GM18873 (cell line): ENCODE results near the gene FGF3.

ENCODE experiments used
- ATAC-seq: cut with Tn5 transposase; IDR thresholded peaks from one replicate; pipeline ENCODE4 v1.9.1; 2021; ENCODE audit warnings: mild to moderate bottlenecking, moderate library complexity, moderate number of reproducible peaks; ENCODE audit not compliant: unreplicated experiment, low FRiP score

Gene FGF3

DNA sequence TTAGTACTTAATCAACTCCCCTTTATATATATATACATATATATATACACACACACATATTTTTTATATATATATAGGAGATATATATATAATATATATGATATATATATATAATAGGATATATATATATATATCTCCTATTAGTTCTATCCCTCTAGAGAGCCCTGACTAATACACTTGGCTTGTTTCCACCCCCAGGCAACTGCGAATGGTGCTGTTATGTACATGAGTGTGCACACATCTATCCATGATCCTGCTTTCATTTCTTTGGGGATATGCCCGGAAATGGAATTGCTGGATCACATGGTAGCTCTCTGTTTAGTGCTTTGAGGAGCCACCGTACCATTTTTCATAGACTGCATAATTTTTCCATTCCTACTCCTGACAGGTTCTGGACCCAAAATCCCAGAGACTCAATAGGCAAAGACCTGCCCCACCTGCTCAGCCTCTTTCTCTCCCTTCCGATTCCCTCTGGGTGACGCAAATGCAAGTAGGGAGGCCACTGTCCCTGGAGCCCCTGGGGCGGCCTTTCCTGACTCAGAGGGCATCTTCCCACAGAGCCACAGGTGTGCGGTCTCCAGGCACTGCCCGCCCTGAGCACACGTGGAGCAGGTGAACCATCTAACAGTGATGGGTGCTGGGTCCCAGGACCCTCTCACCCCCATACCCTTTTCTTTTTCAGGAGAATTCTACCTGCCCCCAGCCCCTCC, 12.0 kb downstream of the FGF3 start:
- ATAC-seq: no peak

DNA sequence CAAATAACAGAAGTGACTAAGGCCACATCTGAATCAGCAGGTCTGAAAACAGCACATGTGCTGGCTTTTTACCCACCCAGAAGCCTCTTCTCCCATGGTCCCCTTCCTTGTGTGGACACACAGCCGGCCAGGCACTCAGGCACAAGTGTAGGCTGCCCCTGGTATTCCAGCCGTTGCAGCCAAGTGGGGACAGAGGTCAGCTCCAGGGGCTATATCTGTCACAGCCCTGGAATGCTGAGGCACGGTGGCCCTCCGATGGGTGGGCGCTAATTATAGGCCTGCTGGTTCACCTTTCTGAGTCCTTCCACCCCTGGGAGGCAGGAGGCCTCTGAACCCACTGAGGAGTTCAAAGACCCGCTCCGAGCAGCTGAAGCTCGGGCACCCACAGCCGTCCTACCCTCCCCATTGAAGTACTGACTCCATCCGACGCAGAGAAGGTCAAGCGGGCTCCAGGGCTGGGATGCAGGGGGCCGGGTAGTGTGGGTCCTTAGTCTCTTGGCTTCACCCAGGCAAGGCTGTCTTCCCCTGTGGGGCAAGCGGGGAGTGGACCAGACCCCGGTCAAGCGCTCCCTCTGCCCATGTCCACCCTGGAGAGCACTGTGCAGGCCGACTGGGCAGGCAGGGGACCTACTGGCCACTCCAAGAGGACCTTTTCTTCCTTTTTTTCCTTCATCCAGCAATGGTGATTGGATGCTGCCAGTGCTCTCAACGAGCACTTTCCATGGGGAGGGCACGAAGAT, 14.3 kb downstream of the FGF3 start:
- ATAC-seq: no peak

DNA sequence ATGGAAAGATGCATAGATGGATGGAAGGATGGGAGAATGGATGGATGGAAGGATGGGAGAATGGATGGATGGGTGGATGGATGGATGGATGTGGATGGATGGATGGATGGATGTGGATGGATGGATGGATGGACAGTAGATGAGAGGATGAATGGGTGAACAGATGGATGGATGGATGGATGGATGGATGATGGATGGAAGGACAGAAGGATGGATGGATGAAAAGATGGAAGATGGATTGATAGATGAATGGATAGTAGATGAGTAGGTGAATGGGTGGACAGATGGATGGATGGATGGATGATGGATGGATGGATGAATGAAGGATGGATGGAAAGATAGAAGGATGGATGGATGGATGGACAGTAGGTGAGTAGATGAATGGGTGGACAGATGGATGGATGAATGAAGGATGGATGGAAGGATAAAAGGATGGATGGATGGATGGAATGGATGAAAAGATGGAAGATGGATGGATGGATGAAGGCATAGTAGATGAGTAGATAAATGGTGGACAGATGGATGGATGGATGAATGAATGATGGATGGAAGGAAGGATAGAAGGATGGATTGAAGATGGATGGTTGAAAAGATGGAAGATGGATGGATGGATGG, 15.5 kb downstream of the FGF3 start:
- ATAC-seq: no peak

DNA sequence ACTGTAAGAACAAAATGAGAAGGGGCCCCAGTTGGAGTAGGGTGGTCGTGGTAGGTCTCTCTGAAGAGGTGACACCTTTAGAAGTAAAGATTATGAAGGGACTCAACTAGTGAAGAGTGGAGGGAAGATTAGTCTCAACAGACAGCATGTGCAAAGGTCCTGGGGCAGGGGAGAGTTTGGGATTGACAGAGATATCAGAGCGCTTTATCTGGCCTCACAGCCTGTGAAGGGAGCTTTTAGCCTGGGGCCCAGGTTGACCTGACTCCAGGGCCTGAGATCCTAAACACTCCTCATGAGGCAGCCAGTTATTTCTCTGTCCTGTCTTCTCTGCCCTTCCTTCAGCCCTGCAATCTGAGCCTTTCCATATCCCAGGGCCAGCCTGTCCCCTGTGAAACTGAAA, 16.2 kb downstream of the FGF3 start:
- ATAC-seq: no peak

DNA sequence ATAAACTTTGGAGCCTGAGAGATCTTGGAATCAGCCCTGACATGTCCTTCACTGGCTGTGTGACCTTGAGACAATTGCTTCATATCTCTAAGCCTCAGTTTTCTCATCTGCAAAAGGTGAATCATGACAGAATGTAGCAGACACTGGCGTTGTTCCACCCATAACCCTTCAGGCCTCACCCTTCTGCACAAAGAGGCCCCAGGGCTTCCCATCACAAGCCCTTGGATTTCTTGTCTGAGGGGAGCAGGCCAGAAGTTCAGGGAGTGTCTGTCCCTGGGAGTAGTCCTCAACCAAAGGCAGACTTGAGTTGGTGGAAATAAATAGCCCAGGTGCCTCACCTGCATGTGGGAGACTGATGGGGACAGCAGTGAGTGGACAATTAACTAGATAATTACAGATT, 16.6 kb downstream of the FGF3 start:
- ATAC-seq: no peak

DNA sequence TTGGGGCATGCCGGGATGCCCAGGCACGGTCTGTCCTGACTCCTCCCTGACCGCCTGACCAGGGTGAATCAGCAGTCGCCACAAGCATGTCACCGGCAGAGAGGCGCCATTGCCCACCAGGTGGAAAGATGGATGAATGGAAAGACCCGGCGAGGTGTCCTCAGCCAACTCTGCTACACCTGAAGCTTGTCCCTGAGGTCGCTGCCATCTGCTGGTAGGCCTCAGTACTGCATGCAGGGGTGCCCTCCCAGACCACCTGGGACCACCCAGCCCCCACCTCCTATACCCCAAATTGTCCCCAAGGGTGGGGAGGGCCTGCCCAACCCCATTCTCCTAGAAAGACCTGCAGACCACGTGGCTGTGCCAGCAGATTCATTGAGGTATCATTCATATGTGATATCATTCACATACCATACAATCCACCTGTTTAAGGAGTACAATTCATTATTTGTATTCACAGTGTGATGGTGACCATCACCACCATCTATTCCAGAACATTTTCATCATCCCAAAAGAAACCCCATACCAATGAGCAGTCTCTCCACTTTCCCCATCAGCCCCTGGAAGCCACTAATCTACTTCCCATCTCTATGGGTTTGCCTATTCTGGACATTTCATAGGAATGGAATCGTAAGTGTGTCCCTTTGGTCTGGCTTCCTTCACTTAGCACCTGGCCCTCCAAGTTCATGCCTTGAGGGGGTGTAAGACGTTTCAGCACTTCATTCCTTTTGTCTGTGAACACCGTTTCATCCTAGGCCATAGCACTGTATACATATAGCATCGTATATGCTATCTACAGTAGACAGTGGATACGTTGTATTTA, 17.5 kb downstream of the FGF3 start:
- no peak for ATAC-seq

DNA sequence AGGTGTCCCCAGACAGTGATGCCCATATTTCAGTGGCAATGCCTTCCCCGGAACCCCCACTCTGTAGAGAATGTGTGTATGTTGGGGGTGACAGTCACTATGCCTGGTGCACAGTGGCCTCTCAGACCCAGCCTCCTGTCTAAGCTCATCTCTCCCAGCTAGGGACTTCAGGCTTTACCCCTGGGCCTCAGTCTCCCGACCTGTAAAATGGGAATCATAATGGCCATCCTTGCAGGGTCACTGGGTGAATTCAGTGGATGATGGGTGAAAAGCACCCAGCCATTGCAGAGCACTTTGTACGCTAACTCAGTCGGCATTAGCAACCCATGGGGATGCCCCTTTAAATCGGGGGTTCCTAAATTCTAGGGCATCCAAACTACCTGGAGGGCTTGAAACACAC, 18.9 kb downstream of the FGF3 start:
- ATAC-seq: no peak

DNA sequence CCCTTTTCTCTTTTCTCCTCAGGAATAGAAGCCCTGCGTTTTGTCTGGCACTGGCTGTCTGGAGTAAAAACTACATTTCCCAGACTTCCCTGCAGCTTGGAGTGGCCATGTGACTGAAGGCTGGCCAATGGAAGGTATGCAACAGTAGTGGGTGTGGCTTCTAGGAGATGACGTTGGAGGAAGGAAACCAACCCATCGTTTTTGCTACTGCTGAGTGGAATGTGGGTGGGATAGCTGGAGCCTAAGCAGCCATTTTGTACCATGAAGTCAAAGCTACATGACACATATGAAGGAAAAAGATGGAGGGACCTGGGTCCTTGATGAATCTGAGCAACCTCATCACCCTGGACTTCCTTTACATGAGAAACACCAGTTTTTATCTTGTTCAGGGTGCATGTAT, 19.6 kb downstream of the FGF3 start:
- ATAC-seq: no peak

DNA sequence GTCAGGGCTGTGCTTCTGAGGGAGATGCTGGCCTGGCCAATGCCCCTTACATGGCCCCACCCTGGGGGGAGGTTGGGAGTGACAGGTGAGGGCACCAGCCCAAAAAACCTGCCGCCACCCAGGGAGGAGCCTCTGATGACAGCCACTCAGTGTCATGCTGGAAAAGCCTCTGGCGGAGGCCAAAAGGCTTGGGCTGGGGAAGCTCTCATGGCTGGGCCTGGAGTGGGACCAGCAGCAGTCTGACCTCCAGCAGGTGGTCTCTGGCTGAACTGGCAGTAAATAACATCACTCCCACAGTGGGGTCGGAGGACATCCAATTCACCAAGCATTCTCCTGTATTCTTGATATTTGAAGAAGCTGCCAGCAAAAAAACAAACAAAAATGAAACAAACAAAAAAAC, 20.1 kb downstream of the FGF3 start:
- no peak for ATAC-seq

DNA sequence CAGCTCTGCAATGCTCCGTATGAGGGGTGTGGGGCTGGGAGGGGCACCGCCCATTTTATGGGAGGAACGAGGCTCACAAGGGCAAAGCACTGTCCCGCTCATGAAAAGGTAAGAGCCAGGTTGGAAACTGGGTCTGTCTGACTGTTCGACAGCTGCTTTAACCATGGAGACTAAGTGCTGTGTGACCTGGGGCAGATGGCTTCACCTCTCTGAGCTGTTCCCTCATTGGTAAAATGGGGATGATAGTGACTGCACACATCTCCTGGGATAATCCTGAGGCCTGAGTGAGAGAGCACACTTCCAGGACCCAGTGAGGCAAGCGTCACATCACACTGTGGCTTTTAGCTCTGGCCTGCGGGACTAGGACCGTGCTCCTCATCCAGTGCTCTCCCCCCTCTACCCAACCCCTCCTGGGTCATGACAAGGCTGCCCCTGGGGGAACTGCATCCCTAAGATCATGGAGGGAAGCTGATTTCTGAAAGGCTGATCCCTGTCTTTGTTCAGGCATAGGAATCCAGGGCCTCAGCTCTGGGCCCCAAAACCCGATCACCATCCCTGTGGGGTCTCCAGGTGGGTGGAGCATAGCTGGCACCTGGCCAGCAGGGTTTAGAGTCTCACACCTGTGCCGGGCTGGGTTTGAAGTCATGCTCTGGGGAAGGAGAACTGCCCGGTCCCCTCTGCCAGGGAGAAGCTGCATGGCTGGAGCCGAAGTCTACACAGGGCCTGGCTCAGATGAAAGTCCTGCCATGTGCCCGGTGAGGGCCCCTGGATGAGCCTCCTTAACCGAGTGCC, 21.3 kb downstream of the FGF3 start:
- no peak for ATAC-seq

DNA sequence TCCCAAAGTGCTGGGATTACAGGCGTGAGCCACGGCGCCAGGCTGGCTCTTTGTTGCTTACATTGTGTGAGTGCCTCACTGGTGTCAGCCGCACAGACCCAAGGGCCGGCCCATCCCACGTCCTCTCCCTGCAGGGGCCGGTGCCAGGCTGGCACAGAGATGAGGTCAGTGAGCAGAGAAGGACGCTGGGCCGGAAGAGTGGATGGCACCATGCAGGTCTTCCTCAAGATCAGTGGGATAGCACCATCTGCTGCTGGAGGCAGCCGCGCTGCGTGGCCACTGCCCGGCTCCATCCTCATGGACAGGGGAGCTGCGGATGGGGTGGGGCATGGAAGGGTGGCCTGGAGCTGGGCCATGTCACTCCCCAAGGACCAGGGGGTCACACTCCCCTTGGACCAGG, 22.1 kb downstream of the FGF3 start:
- no peak for ATAC-seq

DNA sequence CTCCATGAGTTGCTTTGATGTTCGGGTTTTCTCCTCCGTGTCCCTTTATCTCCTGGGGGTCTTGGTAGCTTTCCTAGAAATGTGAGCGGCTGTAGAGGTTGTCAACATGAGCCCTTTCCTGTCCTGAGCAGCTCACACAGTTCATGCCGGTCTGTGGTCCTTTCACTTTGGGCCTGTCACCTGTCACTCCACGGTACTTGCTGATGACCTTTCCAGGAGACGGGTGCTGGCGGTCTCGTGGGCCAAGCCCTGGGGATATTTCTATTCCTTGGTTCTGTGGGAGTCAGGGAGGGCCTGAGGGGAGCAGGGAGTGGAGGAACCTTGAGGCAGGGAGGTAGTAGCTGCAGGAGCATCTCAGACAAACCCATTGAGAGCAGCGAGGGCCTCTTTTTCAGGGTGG, 23.2 kb downstream of the FGF3 start:
- ATAC-seq: no peak

DNA sequence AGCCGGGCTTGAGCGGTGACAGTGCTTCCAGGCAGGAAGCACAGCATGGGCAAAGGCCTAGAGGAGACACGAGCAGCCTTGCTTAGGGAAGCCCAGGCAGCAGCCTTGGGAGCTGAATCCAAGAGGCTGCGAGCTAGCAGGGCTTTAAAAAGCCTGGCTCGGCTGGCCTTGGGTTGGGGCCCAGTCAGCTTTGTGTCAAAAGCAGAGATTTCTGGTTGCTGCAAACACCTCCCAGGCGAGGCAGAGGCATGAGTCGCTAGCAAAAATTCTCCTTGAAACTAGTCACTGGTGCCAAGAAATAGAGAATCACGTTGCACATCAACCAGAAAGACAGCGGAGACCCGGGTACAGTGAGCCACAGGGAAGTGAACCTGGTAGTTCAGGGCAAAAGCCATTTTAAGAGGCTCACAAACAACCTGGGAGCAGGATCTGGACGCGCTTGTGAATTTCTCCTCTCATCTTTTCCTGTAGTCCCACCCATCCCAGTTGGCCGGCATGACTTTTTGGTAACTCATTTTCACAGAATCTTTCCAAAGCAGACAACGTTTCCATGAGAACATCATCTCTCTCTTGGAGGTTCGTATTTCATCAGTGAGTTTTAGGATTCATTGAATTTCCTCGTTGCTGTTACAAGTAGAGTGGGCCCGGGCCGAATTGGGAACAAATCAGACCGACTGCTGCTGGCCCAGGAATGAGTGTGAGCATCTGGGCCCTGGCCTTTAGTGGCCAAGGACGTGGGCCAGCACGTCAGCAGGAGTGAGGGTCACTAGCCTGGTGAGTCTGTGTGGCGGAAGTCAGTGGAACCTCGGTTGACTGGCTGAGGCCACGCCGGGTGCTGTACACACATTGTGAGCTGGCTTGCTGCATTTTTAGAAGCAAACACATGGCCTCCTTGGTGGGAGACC, 27.7 kb downstream of the FGF3 start:
- no peak for ATAC-seq

DNA sequence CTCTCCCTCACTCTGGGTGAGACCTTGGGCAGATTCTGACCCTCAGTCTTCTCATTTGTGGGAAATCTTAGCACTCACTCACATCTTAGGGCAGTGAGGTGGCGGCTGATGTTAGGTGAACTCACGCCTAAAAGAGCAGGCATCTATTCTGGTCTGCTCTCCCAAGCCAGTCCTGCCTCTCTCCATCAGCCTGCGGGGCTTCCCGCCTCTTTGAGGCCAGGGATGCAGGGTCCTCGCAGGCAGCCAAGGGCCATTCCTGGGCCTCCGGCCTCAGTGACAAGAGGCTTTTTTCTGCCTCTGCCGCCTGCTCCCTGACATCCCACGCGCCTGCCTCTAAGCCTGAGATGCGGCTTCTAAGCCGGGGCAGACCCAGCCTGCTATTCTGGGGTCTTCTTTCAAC, 30.3 kb downstream of the FGF3 start:
- no peak for ATAC-seq

DNA sequence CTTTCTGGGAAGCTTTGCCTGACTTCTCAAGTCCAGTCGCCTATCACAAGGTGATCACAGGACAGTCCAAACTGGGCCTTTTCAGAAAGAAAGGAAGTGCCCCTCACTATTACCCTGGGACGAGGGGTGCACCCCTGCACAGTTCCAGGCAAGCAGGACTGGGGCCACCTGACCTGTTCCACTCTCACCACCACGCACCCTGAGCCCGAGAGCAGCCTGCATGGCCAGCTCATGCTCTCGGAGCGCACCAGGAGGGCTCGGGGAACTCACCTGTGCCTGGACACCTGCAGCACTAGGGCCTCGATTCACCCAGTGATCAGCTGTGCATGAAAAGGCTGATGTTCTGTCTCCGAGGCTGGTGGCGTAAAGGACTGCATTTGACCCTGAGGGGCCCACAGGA, 31.3 kb downstream of the FGF3 start:
- ATAC-seq: no peak

DNA sequence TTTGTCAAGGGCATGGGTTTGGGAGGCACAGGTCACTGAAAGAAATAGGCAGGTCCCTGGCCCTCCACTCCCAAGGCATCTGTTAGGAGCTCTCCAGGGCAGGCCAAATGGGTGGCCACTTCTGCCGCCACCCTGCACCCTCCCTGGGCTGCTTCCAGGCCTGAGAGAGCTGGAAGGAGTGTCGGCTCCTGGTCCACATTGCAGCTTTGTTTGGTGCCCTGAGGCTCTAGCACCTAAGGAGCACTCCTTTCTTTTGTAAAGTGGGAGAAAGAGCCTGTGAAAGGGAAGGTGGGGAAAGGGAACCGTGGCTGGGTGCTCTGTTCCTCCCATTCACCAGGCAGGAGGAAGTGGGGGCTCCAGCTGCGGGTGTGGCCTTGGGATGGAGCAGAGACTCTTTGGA, 31.8 kb downstream of the FGF3 start:
- no peak for ATAC-seq

DNA sequence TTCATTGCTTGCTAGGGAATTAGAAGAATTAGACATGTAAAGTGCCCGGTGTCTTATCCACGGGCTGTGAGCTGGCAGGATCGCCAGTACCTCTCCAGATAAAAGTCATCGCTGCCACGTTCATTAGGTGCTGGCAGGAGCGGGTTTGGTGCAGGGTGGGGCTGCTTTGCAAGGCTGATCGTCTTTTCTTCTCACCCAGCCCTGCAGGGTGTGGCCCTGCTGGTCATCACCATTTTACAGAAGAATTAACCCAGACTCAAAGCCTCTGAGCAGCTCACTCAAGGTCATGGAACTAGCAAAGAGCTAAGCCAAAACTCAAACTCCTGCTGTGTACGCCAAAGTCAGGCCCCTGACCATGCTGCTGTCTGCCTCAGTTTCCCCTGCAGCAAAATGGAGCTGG, 38.0 kb downstream of the FGF3 start:
- no peak for ATAC-seq

DNA sequence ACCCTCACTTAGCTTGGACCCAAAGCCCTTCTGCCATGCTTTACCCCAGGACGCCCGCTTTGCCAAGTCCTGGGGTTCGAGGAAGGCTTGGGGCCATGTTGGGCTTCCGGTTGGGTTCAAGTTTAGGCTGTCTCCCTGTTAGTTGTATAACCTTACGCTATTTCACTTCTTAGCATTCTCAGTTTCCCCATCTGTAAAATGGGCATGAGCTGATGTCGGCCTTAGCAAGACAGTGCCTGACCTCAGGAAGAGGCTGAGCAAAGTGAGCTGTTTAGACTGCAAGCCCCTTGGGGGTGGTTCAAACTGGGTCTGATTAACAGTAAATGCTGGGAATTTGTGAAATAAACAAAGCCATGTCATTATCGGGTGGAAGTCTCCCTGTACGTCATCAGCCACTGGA, 40.8 kb downstream of the FGF3 start:
- no peak for ATAC-seq

DNA sequence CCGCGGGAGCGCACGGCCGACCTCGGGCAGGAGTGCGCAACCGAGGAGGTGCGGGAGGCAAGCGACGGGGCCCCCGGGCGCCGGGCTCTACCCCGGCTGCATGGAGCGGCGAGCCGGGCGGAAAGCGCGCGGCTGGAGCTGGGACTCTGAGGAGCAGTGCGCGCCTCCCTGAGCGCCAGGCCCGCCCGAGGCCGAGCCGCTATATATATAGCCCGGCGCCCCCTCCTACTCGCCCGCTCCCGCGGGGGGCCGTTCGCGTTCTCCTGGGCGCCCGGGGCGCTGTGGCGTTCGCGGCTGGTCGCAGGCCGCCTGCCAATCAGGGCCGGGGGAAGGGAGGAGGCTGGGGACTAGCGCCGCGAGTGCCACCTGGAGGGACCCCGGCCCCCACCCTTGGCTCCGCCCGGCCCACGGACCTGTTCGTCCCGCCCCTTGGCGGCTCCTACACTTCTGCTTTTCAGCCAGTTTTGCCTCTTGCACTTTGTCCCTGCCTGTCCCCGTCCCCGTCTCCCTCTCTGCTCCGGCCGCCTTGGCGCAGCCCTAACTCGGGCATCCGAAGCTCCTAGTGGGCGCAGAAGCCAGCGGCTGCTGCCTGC, 44.0 kb downstream of the FGF3 start, which contains the start of gene FGF4:
TSS of gene FGF4 (minus strand) at position 179 of the 593 bp plus-strand sequence. CDS start 257 bp downstream, outside the sequence.
- no peak for ATAC-seq
